Fibroblast of lung (primary cell): Measurements from ENCODE around the gene APP. TPM values are rescaled to one million over a fixed set of nuclear protein-coding genes. Genes with fewer than 3 reads are reported as not detected.

ENCODE experiments used
- DNase-seq, 2 donors: peaks; one replicate each; pipeline versions ENCODE4 v3.0.0 to v3.0.0-alpha.2; 2010; ENCODE audit warnings: low read depth in 2 of 2
- H2AFZ ChIP-seq: 2 replicates; pipeline ENCODE4 v1.5.1; 2012; ENCODE audit warnings: low read length, control low read depth, inconsistent platforms
- H3K27ac ChIP-seq: 2 replicates; pipeline ENCODE4 v1.5.1; 2011; ENCODE audit warnings: low read length, control low read depth; ENCODE audit not compliant: insufficient read depth
- H3K27me3 ChIP-seq: 2 replicates; pipeline ENCODE4 v1.5.1; 2011; ENCODE audit warnings: mild to moderate bottlenecking, low read length; ENCODE audit not compliant: control insufficient read depth, insufficient read depth
- H3K36me3 ChIP-seq: 2 replicates; pipeline ENCODE4 v1.5.1; 2011; ENCODE audit warnings: low read length; ENCODE audit not compliant: control insufficient read depth, insufficient read depth
- H3K4me1 ChIP-seq: 2 replicates; pipeline ENCODE4 v1.5.1; 2011; ENCODE audit warnings: low read length; ENCODE audit not compliant: control insufficient read depth, insufficient read depth; ENCODE audit errors: extremely low read depth
- H3K4me2 ChIP-seq: 2 replicates; pipeline ENCODE4 v1.5.1; 2011; ENCODE audit warnings: low read length, control low read depth; ENCODE audit not compliant: insufficient read depth; ENCODE audit errors: extremely low read depth
- H3K4me3 ChIP-seq, 4 experiments: fragments of 200-600 bp in 1 of 4; sonication (generic) in 1 of 4; replicated peaks in 1 of 4; 2 replicates each; pipeline ENCODE4 v1.5.1; 2011 to 2016; ENCODE audit warnings: low read length in 4 of 4, low read depth in 3 of 4, mild to moderate bottlenecking in 3 of 4, control low read depth in 2 of 4, inconsistent platforms in 1 of 4, mixed read lengths in 1 of 4; ENCODE audit not compliant: insufficient read depth in 1 of 4; ENCODE audit errors: control extremely low read depth in 1 of 4
- H3K79me2 ChIP-seq: 2 replicates; pipeline ENCODE4 v1.5.1; 2012; ENCODE audit warnings: mild to moderate bottlenecking, low read length, inconsistent platforms; ENCODE audit not compliant: control insufficient read depth, insufficient read depth
- H3K9ac ChIP-seq: 2 replicates; pipeline ENCODE4 v1.5.1; 2011; ENCODE audit warnings: mild to moderate bottlenecking, low read length, control low read depth; ENCODE audit not compliant: insufficient read depth
- H3K9me3 ChIP-seq: 2 replicates; pipeline ENCODE4 v1.5.1; 2012; ENCODE audit warnings: low read depth, low read length; ENCODE audit not compliant: control insufficient read depth, insufficient read depth
- H4K20me1 ChIP-seq: 2 replicates; pipeline ENCODE4 v1.5.1; 2011; ENCODE audit warnings: low read length; ENCODE audit not compliant: control insufficient read depth, insufficient read depth; ENCODE audit errors: extremely low read depth
- EZH2 ChIP-seq: IDR thresholded peaks from 2 replicates; pipeline ENCODE4 v1.5.1; 2012; ENCODE audit warnings: low read length, control low read depth, mild to moderate bottlenecking; ENCODE audit errors: missing control alignments
- polyA plus RNA-seq, 2 donors: library from polyadenylated mRNA; depleted of rRNA in 1 of 2; stranded (reverse) in 1 of 2; unstranded in 1 of 2; fragments of >200 nt; gene quantifications; 2 replicates each; pipeline ENCODE4 v1.2.1, GENCODE V29; 2011 to 2012; ENCODE audit warnings: missing spikeins in 1 of 2
- total RNA-seq: library from RNA; depleted of rRNA; stranded (reverse); fragments of >200 nt; gene quantifications from 2 replicates; pipeline ENCODE4 v1.2.1, GENCODE V29; 2014
- TF ChIP-seq, protein P1 (sequence below), 2 donors: IDR thresholded peaks in 1 of 2; conservative IDR thresholded peaks in 1 of 2; 1 replicate in 1 of 2; 2 replicates in 1 of 2; pipeline ENCODE4 v1.5.1; 2011 to 2012; ENCODE audit warnings: low read length in 2 of 2, control low read depth in 1 of 2, inconsistent platforms in 1 of 2, low read depth in 1 of 2, mild to moderate bottlenecking in 1 of 2

Gene APP
- total and polyA plus RNA-seq, 2 donors (not counting 1 experiment from before 2014, with no cell fraction given): 633 to 1,088 TPM

DNA sequence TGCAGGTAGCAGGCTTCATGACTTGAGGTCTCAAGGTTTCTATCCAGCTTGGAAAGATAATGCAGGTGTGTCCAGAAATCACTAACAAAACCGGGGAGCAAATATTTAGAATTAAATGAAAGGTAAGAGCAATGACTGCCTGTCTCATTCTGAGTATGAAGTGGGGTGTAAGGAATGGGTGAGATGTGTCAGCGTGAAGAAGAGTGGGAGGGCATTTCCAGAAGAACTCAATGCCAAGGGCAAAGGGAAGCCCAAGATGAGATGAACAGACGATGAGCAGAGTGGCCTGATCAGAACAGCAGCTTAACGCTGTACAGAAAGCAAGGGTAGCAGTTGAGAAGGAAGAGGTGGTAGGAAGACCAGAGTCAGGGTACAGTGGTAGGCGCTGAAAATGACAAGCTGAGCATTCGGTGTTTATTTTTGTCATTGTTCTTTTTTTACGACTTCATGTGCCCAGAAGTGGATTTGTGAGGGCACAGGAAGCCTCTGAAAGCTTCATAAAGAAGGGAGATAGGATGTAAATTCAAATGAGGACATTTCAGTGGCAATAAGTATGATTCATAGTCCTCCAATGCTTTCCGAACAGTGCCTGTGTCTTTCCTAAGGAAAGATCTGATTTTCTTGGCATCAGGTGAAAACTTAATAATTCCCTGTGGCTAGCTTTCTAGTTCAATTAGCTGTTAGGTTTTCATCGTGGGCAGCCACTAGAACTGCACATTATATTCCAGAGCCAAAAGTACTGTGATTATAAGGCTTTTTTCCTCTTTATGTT is 190.5 kb downstream of the APP start:
- no peak for TF ChIP-seq EZH2
- TF ChIP-seq, protein P1, sequence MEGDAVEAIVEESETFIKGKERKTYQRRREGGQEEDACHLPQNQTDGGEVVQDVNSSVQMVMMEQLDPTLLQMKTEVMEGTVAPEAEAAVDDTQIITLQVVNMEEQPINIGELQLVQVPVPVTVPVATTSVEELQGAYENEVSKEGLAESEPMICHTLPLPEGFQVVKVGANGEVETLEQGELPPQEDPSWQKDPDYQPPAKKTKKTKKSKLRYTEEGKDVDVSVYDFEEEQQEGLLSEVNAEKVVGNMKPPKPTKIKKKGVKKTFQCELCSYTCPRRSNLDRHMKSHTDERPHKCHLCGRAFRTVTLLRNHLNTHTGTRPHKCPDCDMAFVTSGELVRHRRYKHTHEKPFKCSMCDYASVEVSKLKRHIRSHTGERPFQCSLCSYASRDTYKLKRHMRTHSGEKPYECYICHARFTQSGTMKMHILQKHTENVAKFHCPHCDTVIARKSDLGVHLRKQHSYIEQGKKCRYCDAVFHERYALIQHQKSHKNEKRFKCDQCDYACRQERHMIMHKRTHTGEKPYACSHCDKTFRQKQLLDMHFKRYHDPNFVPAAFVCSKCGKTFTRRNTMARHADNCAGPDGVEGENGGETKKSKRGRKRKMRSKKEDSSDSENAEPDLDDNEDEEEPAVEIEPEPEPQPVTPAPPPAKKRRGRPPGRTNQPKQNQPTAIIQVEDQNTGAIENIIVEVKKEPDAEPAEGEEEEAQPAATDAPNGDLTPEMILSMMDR (conservative IDR thresholded peaks at IDR 0.05 in 1 of 2, IDR thresholded peaks at IDR 0.05 in 1 of 2; ENCODE audit: low read depth in 1 of 2, low read length in 2 of 2): no peak
- H3K9ac ChIP-seq: no peak overlapping the region

DNA sequence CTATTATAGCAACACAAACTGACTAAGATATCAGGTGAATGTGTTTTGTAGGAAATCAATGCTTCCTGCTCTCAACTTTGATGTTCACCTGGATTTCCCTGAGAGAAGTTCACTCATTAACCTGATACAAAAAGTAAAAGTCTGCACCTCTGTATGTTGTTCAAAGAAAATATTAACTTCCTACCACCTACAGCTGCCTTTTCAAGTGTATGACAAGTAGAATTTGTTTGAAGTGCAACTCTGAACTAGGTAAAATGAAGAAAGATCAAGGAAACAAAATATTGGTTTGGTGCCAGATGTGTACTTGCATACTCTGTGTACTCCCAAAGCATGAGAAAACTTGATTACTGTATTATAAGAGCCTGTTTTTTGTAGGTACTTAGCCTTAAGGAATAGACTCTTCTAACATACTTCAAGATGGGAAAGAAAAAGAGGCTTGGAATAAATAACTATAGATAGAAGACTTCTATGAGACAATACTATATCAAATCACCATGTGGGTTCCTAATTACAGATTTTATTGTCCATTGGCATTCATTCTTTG is 193.4 kb downstream of the APP start:
- no peak overlapping the region for H3K9ac ChIP-seq
- H3K9me3 ChIP-seq: no peaks in the 10 kb centered on the region
- no peaks in the 10 kb centered on the region for H3K79me2 ChIP-seq
- no peaks in the 10 kb centered on the region for H4K20me1 ChIP-seq
- H3K27me3 ChIP-seq: no peaks in the 10 kb centered on the region
- no peaks in the 10 kb centered on the region for H3K4me1 ChIP-seq
- H3K4me3 ChIP-seq: no peak overlapping the region
- H2AFZ ChIP-seq: no peak overlapping the region
- TF ChIP-seq, protein P1 (conservative IDR thresholded peaks at IDR 0.05 in 1 of 2, IDR thresholded peaks at IDR 0.05 in 1 of 2; ENCODE audit: low read depth in 1 of 2, low read length in 2 of 2): no peak
- TF ChIP-seq EZH2: no peak
- H3K27ac ChIP-seq: no peak overlapping the region
- H3K4me2 ChIP-seq: no peak overlapping the region
- DNase-seq: no peak
- H3K36me3 ChIP-seq: peaks cover 3% of the 10 kb centered on the region

More for the DNA sequence above, 190.5 kb downstream of the APP start:
- Histone ChIP-seq H2AFZ (no peak overlapping the region), H3K4me1 (no peaks in the 10 kb centered on the region), H3K36me3 (peaks cover 5% of the 10 kb centered on the region), H3K27ac (no peak overlapping the region), H3K4me2 (no peak overlapping the region), H3K27me3 (no peaks in the 10 kb centered on the region), H3K79me2 (no peaks in the 10 kb centered on the region), H4K20me1 (no peaks in the 10 kb centered on the region), H3K9me3 (no peaks in the 10 kb centered on the region), H3K4me3 (no peak overlapping the region)
- DNase-seq: no peak

DNA sequence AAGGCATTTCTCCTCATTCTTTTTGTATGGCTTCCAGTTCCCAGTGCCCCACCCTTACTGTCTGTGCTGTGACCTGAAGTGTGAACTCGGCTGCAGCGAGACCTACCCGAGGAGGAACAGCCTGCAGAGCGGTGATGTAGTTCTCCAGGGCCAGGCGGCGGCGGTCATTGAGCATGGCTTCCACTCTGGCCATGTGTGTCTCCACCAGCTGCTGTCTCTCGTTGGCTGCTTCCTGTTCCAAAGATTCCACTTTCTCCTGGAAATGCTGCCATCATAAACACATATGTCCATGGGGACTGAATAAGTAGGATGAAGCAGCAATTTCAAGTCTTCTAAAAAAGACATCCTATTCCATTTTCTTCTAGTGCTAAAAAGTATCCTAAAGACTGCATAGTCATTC is 195.6 kb downstream of the APP start:
- no peak for DNase-seq
- no peaks in the 10 kb centered on the region for H3K9me3 ChIP-seq
- H3K27me3 ChIP-seq: no peaks in the 10 kb centered on the region
- H3K4me1 ChIP-seq: no peaks in the 10 kb centered on the region
- H3K4me3 ChIP-seq: no peak overlapping the region
- no peak overlapping the region for H3K9ac ChIP-seq
- no peaks in the 10 kb centered on the region for H4K20me1 ChIP-seq
- H3K27ac ChIP-seq: no peak overlapping the region
- TF ChIP-seq EZH2: no peak
- TF ChIP-seq, protein P1 (conservative IDR thresholded peaks at IDR 0.05 in 1 of 2, IDR thresholded peaks at IDR 0.05 in 1 of 2; ENCODE audit: low read depth in 1 of 2, low read length in 2 of 2): no peak
- H3K4me2 ChIP-seq: no peak overlapping the region
- H2AFZ ChIP-seq: no peak overlapping the region
- H3K79me2 ChIP-seq: no peaks in the 10 kb centered on the region
- peaks cover 4% of the 10 kb centered on the region for H3K36me3 ChIP-seq
